Measurements from ENCODE around the gene RAB38. TPM values are rescaled to one million over a fixed set of nuclear protein-coding genes. Genes with fewer than 3 reads are reported as not detected.

The RAB38 gene
- total RNA-seq, 1 experiment from 2014 or later: not detected

DNA sequence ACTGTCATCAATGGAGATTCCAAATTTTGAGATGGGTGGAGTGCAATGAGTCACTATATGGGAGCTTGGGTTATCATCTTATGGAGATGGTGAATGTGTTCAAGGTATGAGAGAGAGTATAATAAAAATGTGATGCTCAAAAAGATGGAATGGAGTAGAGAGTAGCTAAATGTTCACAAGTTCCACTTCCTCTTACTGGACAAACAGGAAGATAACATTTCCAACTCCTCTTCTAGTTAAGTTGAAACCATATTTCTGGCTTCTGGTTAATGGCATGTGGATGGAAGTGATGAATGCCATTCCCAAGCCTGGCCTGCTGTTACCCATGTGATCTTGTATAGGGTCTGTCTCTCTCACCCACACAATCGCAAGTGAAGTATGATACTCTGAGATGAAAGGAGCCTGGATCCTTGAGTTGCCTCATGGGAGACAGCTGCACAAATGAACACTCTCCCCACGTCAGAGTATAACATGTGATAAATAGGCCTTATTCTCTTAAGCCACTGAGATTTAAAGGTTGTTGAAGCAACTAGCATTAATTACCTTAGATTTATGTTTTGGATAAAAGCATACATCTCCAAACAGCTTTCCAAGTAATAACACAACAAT is 111.0 kb downstream of the RAB38 start:
- H3K4me1 ChIP-seq (ENCODE audit: insufficient read depth, low read length): no peaks in the 10 kb centered on the region
- no peaks in the 10 kb centered on the region for H3K79me2 ChIP-seq (ENCODE audit: low read length)
- no peaks in the 10 kb centered on the region for H3K9me3 ChIP-seq (ENCODE audit: low read length)
- DNase-seq: no peak
- H2AFZ ChIP-seq (ENCODE audit: low read length): no peak overlapping the region
- H3K27ac ChIP-seq (ENCODE audit: low read length): no peak overlapping the region
- no peaks in the 10 kb centered on the region for H3F3A ChIP-seq (ENCODE audit: low read length, unreplicated experiment)
- intact Hi-C loops (cut with micrococcal nuclease): no loop called here
- H3K27me3 ChIP-seq (ENCODE audit: low read length): no peaks in the 10 kb centered on the region
- H3K9me2 ChIP-seq (replicated peaks; ENCODE audit: low read length): no peaks in the 10 kb centered on the region
- no peaks in the 10 kb centered on the region for H3K36me3 ChIP-seq (ENCODE audit: low read depth, low read length)
- H3K9ac ChIP-seq (ENCODE audit: low read length): no peak overlapping the region
- POLR2A ChIA-PET (ENCODE audit: unreplicated experiment): no interaction called here
- H3K4me2 ChIP-seq (ENCODE audit: low read length): no peak overlapping the region
- no peak for ATAC-seq
- no TSS peak for BruUV-seq (replicated peaks)
- CTCF ChIA-PET: no interaction called here
- TF ChIP-seq EZH2 (IDR thresholded peaks at IDR 0.05; ENCODE audit: low read length, unreplicated experiment) (no peak), EZH2phosphoT487 (IDR thresholded peaks at IDR 0.05; ENCODE audit: borderline replicate concordance, low read length) (no peak)
- TF ChIP-seq, protein P1, sequence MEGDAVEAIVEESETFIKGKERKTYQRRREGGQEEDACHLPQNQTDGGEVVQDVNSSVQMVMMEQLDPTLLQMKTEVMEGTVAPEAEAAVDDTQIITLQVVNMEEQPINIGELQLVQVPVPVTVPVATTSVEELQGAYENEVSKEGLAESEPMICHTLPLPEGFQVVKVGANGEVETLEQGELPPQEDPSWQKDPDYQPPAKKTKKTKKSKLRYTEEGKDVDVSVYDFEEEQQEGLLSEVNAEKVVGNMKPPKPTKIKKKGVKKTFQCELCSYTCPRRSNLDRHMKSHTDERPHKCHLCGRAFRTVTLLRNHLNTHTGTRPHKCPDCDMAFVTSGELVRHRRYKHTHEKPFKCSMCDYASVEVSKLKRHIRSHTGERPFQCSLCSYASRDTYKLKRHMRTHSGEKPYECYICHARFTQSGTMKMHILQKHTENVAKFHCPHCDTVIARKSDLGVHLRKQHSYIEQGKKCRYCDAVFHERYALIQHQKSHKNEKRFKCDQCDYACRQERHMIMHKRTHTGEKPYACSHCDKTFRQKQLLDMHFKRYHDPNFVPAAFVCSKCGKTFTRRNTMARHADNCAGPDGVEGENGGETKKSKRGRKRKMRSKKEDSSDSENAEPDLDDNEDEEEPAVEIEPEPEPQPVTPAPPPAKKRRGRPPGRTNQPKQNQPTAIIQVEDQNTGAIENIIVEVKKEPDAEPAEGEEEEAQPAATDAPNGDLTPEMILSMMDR (conservative IDR thresholded peaks at IDR 0.05; ENCODE audit: low read depth, low read length): no peak
- H4K20me1 ChIP-seq (ENCODE audit: low read length): no peaks in the 10 kb centered on the region
- H3K4me3 ChIP-seq (ENCODE audit: low read length): no peak overlapping the region

Small RNAs within 50 kb of the gene (microRNA-seq; reads per million reads assigned to microRNA genes)
- gene MIR3166 (ENCODE audit: unreplicated experiment): not detected

Other genes starting within 250 kb of the RAB38 start
- 200 and 240 TPM in 2 replicates for gene CTSC, start 162.3 kb upstream of the RAB38 start, total RNA-seq (2014; rRNA removed)